H1 (cell line): Measurements from ENCODE around the gene CCL4. TPM values are rescaled to one million over a fixed set of nuclear protein-coding genes. Genes with fewer than 3 reads are reported as not detected.

Experiments used
- CTCF ChIA-PET: fragments of 300-600 bp; sonication (Branson Sonifier 250); formaldehyde crosslinking; loops from one replicate; lab custom pipeline; 2021; ENCODE audit not compliant: partially characterized antibody; lab: Charles Lee
- POLR2A ChIA-PET: fragments of 300-600 bp; sonication (Branson Sonifier 250); formaldehyde crosslinking; loops from one replicate; lab custom pipeline; 2021; ENCODE audit warnings: inconsistent platforms; ENCODE audit not compliant: partially characterized antibody; lab: Charles Lee
- DNase-seq, 2 experiments: peaks; one replicate each; pipeline versions ENCODE4 v3.0.0 to v3.0.0-alpha.2; 2010 to 2022; ENCODE audit warnings: low spot score in 2 of 2, low read depth in 1 of 2, mixed read lengths in 1 of 2
- FAIRE-seq: peaks from 2 replicates; lab custom pipeline; 2011; peaks lifted over from hg19 to GRCh38; lab: Jason Lieb, UNC
- H2AFZ ChIP-seq: 2 replicates; pipeline ENCODE4 v1.8.1; 2012; ENCODE audit warnings: low read length, inconsistent platforms
- H2AK5ac ChIP-seq: 2 replicates; pipeline ENCODE4 v1.6.1; 2013; ENCODE audit warnings: low read depth, low read length
- H2BK120ac ChIP-seq: replicated peaks from 2 replicates; pipeline ENCODE3; 2013; ENCODE audit warnings: low read depth, low read length, inconsistent platforms
- H2BK12ac ChIP-seq: 2 replicates; pipeline ENCODE4 v1.6.1; 2013; ENCODE audit warnings: low read depth, low read length
- H2BK15ac ChIP-seq: 2 replicates; pipeline ENCODE4 v1.6.1; 2013; ENCODE audit warnings: low read length
- H2BK20ac ChIP-seq: 2 replicates; pipeline ENCODE4 v1.6.1; 2013; ENCODE audit warnings: low read length
- H2BK5ac ChIP-seq: 2 replicates; pipeline ENCODE4 v1.6.1; 2013; ENCODE audit warnings: low read depth, low read length
- H3K14ac ChIP-seq: 2 replicates; pipeline ENCODE4 v1.6.1; 2013; ENCODE audit warnings: inconsistent platforms; ENCODE audit not compliant: insufficient read length
- H3K18ac ChIP-seq: 2 replicates; pipeline ENCODE4 v1.6.1; 2013; ENCODE audit warnings: low read length; ENCODE audit errors: extremely low read depth
- H3K23ac ChIP-seq: 2 replicates; pipeline ENCODE4 v1.6.1; 2013; ENCODE audit warnings: inconsistent platforms; ENCODE audit not compliant: insufficient read length
- H3K23me2 ChIP-seq: 2 replicates; pipeline ENCODE4 v1.6.1; 2013; ENCODE audit warnings: low read depth, low read length
- H3K27ac ChIP-seq: 2 replicates; pipeline ENCODE4 v1.6.1; 2011; ENCODE audit warnings: low read depth, low read length, inconsistent platforms
- H3K27me3 ChIP-seq, 4 experiments: replicated peaks in 1 of 4; 1 replicate in 1 of 4; 2 replicates in 3 of 4; pipeline versions ENCODE4 v1.6.1 to v1.8.1; 2011 to 2013; ENCODE audit warnings: low read length in 3 of 4, mild to moderate bottlenecking in 3 of 4, inconsistent platforms in 2 of 4, mixed read lengths in 2 of 4, moderate library complexity in 1 of 4; ENCODE audit not compliant: control insufficient read depth in 3 of 4, insufficient read depth in 3 of 4; ENCODE audit errors: extremely low read depth in 1 of 4
- H3K36me3 ChIP-seq, 4 experiments: 2 replicates each; pipeline versions ENCODE4 v1.6.1 to v1.8.1; 2011 to 2013; ENCODE audit warnings: mild to moderate bottlenecking in 4 of 4, low read length in 3 of 4, moderate library complexity in 2 of 4, control low read depth in 1 of 4, inconsistent platforms in 1 of 4; ENCODE audit not compliant: insufficient read depth in 4 of 4, control insufficient read depth in 2 of 4
- H3K4ac ChIP-seq: replicated peaks from 2 replicates; pipeline ENCODE3; 2013; ENCODE audit warnings: low read length, low read depth, mixed read lengths, inconsistent platforms; ENCODE audit not compliant: insufficient read length
- H3K4me1 ChIP-seq, 4 experiments: replicated peaks in 1 of 4; 1 replicate in 1 of 4; 2 replicates in 3 of 4; pipeline versions ENCODE4 v1.6.1 to v1.8.1; 2011 to 2013; ENCODE audit warnings: low read length in 3 of 4, inconsistent platforms in 2 of 4, mixed read lengths in 1 of 4; ENCODE audit not compliant: insufficient read depth in 4 of 4, control insufficient read depth in 3 of 4
- H3K4me2 ChIP-seq, 2 experiments: 2 replicates each; pipeline versions ENCODE4 v1.6.1 to v1.8.1; 2011 to 2013; ENCODE audit warnings: low read depth in 2 of 2, low read length in 2 of 2, control low read depth in 1 of 2, inconsistent platforms in 1 of 2, mild to moderate bottlenecking in 1 of 2; ENCODE audit not compliant: insufficient read depth in 1 of 2
- H3K4me3 ChIP-seq, 4 experiments: fragments of 200-600, 300-600 bp in 1 of 4; sonication (generic), shearing (Covaris generic), sonication (Bioruptor Twin) in 1 of 4; 2 replicates each; pipeline versions ENCODE4 v1.5.1 to v1.8.1; 2011 to 2016; ENCODE audit warnings: low read length in 4 of 4, low read depth in 3 of 4, control low read depth in 2 of 4, inconsistent platforms in 2 of 4, mild to moderate bottlenecking in 2 of 4, mixed read lengths in 1 of 4, moderate library complexity in 1 of 4; ENCODE audit not compliant: insufficient read depth in 2 of 4; ENCODE audit errors: extremely low read depth in 1 of 4
- H3K56ac ChIP-seq: replicated peaks from 2 replicates; pipeline ENCODE3; 2013; ENCODE audit warnings: low read depth, mild to moderate bottlenecking, mixed read lengths, low read length, inconsistent platforms; ENCODE audit not compliant: insufficient read length
- H3K79me1 ChIP-seq: 2 replicates; pipeline ENCODE4 v1.6.1; 2013; ENCODE audit warnings: low read depth, low read length, control low read depth
- H3K79me2 ChIP-seq, 2 experiments: 2 replicates each; pipeline versions ENCODE4 v1.6.1 to v1.8.1; 2012 to 2013; ENCODE audit warnings: low read length in 2 of 2, mild to moderate bottlenecking in 2 of 2, inconsistent platforms in 1 of 2; ENCODE audit not compliant: insufficient read depth in 2 of 2, control insufficient read depth in 1 of 2
- H3K9ac ChIP-seq, 4 experiments: replicated peaks in 1 of 4; 1 replicate in 1 of 4; 2 replicates in 3 of 4; pipeline versions ENCODE4 v1.6.1 to v1.8.1; 2011 to 2013; ENCODE audit warnings: low read depth in 3 of 4, low read length in 3 of 4, control low read depth in 2 of 4, mild to moderate bottlenecking in 2 of 4, moderate library complexity in 2 of 4, inconsistent platforms in 1 of 4; ENCODE audit errors: extremely low read depth in 1 of 4
- H3K9me3 ChIP-seq, 2 experiments: 2 replicates each; pipeline versions ENCODE4 v1.6.1 to v1.8.1; 2012 to 2013; ENCODE audit warnings: mild to moderate bottlenecking in 2 of 2, moderate library complexity in 2 of 2, control low read depth in 1 of 2, inconsistent platforms in 1 of 2, low read depth in 1 of 2, low read length in 1 of 2, mixed read lengths in 1 of 2; ENCODE audit not compliant: insufficient read depth in 2 of 2
- H4K20me1 ChIP-seq, 2 experiments: replicated peaks in 1 of 2; 2 replicates each; pipeline versions ENCODE3 to v1.8.1; 2011 to 2013; ENCODE audit warnings: inconsistent platforms in 2 of 2, low read length in 2 of 2, mild to moderate bottlenecking in 1 of 2; ENCODE audit not compliant: insufficient read depth in 2 of 2, control insufficient read depth in 1 of 2
- H4K5ac ChIP-seq: 2 replicates; pipeline ENCODE4 v1.6.1; 2013; ENCODE audit warnings: low read length, low read depth, mixed read lengths, inconsistent platforms; ENCODE audit not compliant: insufficient read length
- H4K8ac ChIP-seq: 2 replicates; pipeline ENCODE4 v1.8.0; 2013; ENCODE audit warnings: mild to moderate bottlenecking, moderate library complexity, low read length, inconsistent platforms; ENCODE audit not compliant: insufficient read depth; ENCODE audit errors: extremely low read depth
- H4K91ac ChIP-seq: replicated peaks from 2 replicates; pipeline ENCODE3; 2013; ENCODE audit warnings: low read length, mixed read lengths, inconsistent platforms; ENCODE audit not compliant: insufficient read length
- ATF2 ChIP-seq: IDR thresholded peaks from 2 replicates; pipeline ENCODE4 v1.6.1; 2012; ENCODE audit warnings: low read length, inconsistent platforms
- EGR1 ChIP-seq: IDR thresholded peaks from 2 replicates; pipeline ENCODE4 v1.6.1; 2011; ENCODE audit warnings: low read depth, low read length, borderline replicate concordance
- TEAD4 ChIP-seq: IDR thresholded peaks from 2 replicates; pipeline ENCODE4 v1.6.1; 2012; ENCODE audit warnings: low read depth, low read length, inconsistent platforms, mixed read lengths
- WGBS, 2 experiments: shearing (Covaris generic) in 1 of 2; methylation state at CpG; one replicate each; pipeline versions ENCODE4 v1.1.6 to v1.1.7; 2013 to 2015; ENCODE audit warnings: low lambda C conversion rate in 2 of 2, mixed read lengths in 2 of 2, inconsistent platforms in 1 of 2, low coverage in 1 of 2, missing lambda C conversion rate in 1 of 2; ENCODE audit not compliant: insufficient replicate concordance in 2 of 2, insufficient coverage in 1 of 2, insufficient read length in 1 of 2; ENCODE audit errors: extremely low coverage in 1 of 2, missing lambda C conversion rate in 1 of 2; 5-methylcytosine and 5-hydroxymethylcytosine counted together
- polyA plus RNA-seq, 7 experiments: library from polyadenylated mRNA; depleted of rRNA in 3 of 7; stranded (reverse) in 5 of 7; unstranded in 2 of 7; fragments of >200 nt in 5 of 7; fragments of 200-250 nt in 2 of 7; gene quantifications; 1 replicate in 5 of 7; 2 replicates in 1 of 7; 4 replicates in 1 of 7; pipeline versions ENCODE4 v1.2.1 to v1.2.3, GENCODE V29; 2011 to 2013; ENCODE audit warnings: missing spikeins in 2 of 7, mixed read lengths in 2 of 7
- total RNA-seq: library from RNA; stranded (reverse); fragmentation: NEBNext Ultra II Directional; extraction: Animal tissue kit (Norgen Biotek cat#: 25700); gene quantifications from 2 replicates; pipeline ENCODE4 v1.2.1, GENCODE V29; 2021

The CCL4 gene
- total and polyA plus RNA-seq, 2 of the 8 experiments (the other 6 are each of a cell fraction or from before 2014, with no cell fraction given) = not detected

DNA sequence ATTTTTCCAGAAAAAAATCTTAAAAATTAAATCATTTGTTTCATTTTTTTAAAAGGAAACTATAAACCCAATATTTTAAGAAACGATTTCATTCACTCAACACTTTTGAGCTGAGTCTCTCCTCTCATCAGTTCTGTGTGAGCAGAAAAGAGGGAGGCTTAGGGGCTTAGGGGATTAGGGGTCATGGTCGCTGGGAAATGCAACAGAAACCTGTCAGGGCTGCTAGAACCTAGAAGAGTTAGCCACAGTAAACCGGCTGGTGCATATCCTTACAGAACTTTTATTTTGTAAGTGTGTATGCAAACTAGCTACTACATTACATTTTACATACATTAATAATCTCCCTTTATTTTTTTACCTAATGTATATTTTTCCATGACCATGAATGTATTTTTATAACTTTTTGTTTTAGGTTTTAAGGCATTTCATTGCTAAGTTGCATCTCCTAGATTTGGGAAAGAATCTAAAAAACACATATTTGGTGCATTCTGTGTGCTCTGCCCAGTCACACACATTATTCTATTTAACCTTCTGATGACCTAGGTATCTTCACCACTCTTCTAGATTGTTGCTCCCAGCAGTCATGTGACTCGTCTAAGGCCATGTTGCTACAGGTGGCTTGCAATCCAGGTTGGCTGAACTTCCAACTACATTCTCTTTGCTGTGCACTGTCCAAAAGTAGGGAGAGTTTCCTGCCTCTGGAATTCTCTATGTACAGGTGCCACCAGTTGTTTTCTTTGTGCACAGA is 48.4 kb downstream of the CCL4 start:
- DNase-seq = no peak
- H3K23me2 ChIP-seq = no peaks in the 10 kb centered on the region
- no peaks in the 10 kb centered on the region for H4K20me1 ChIP-seq
- no peak overlapping the region for H3K27ac ChIP-seq
- CTCF ChIA-PET = interaction anchor here (0.6 kb wide), 2 partner anchors 348 to 620 kb away, joined by 3 read pairs; no protein-coding TSS in a partner anchor
- no peak overlapping the region for H3K23ac ChIP-seq
- H2BK15ac ChIP-seq = no peak overlapping the region
- H3K36me3 ChIP-seq = no peaks in the 10 kb centered on the region
- H4K8ac ChIP-seq = no peak overlapping the region
- TF ChIP-seq EGR1 (no peak), ATF2 (no peak), TEAD4 (no peak)
- TF ChIP-seq, all 59 proteins: peak for 0
- Histone ChIP-seq H3K56ac (no peak overlapping the region), H3K79me1 (no peaks in the 10 kb centered on the region), H3K9me3 (no peaks in the 10 kb centered on the region), H2AFZ (no peak overlapping the region), H3K79me2 (no peaks in the 10 kb centered on the region), H3K14ac (no peak overlapping the region), H3K9ac (no peak overlapping the region), H2BK5ac (no peak overlapping the region), H3K4ac (no peak overlapping the region), H3K27me3 (no peaks in the 10 kb centered on the region), H2AK5ac (no peak overlapping the region), H2BK120ac (no peak overlapping the region), H4K5ac (no peak overlapping the region), H4K91ac (no peak overlapping the region), H3K4me2 (no peak overlapping the region), H3K4me3 (no peak overlapping the region), H3K18ac (no peak overlapping the region), H2BK20ac (no peak overlapping the region), H3K4me1 (no peaks in the 10 kb centered on the region), H2BK12ac (no peak overlapping the region)
- POLR2A ChIA-PET = no interaction called here
- FAIRE-seq = no peak
- WGBS, 2 experiments = 81% methylated on average over 4 of the region's 4 CpGs; no CpG with 5 or more reads in 1 of the 2 experiments
